K562 (cell line): ENCODE data around the gene MPDZ. TPM values are rescaled to one million over a fixed set of nuclear protein-coding genes. Genes with fewer than 3 reads are reported as not detected.

ENCODE experiments used
- ATAC-seq: fragments of 200-7000 bp; cut with Tn5 transposase; 3 replicates; pipeline ENCODE4 v1.9.1; 2020; ENCODE audit warnings: moderate library complexity
- BruUV-seq: library from RNA; stranded (reverse); fragments of 400-500 nt; replicated peaks from 2 replicates; lab custom pipeline; 2021; lab: Mats Ljungman, UMichigan
- CTCF ChIA-PET: fragments of 300-600 bp; formaldehyde crosslinking; extraction: SDS; loops from one replicate; lab custom pipeline; 2021; ENCODE audit warnings: low intra/inter-chr PET ratio; lab: Yijun Ruan, JAX
- POLR2A ChIA-PET: fragments of 300-600, 350-650 bp; sonication (Branson Sonifier 250); formaldehyde crosslinking; extraction: SDS; loops from one replicate; lab custom pipeline; 2021; ENCODE audit warnings: antibody characterized with exemption, inconsistent platforms; lab: Yijun Ruan, JAX
- DNase-seq, 4 experiments: peaks; one replicate each; pipeline versions ENCODE4 v3.0.0 to v3.0.0-alpha.2; 2011 to 2018; ENCODE audit warnings: low spot score in 3 of 4, mixed read lengths in 3 of 4; ENCODE audit errors: extremely low read depth in 1 of 4
- FAIRE-seq: peaks from 2 replicates; lab custom pipeline; 2011; peaks lifted over from hg19 to GRCh38; lab: Jason Lieb, UNC
- H2AFZ ChIP-seq: 2 replicates; pipeline ENCODE4 v1.6.0; 2011; ENCODE audit warnings: low read depth, low read length, control low read depth, inconsistent platforms
- H3K27ac ChIP-seq: fragments of 200-600 bp; 3 replicates; pipeline ENCODE4 v1.8.0; 2011; ENCODE audit warnings: low read depth, mild to moderate bottlenecking, control low read depth, inconsistent platforms, low read length, moderate library complexity, mixed read lengths; ENCODE audit errors: extremely low read depth
- H3K27me3 ChIP-seq, 2 experiments: fragments of 300-600 bp in 1 of 2; 2 replicates in 1 of 2; 3 replicates in 1 of 2; pipeline versions ENCODE4 v1.6.0 to v1.8.0; 2011; ENCODE audit warnings: inconsistent platforms in 2 of 2, low read length in 2 of 2, mild to moderate bottlenecking in 1 of 2, mixed read lengths in 1 of 2, moderate library complexity in 1 of 2; ENCODE audit not compliant: control insufficient read depth in 2 of 2, insufficient read depth in 2 of 2
- H3K36me3 ChIP-seq: fragments of 300-600 bp; 3 replicates; pipeline ENCODE4 v1.8.0; 2011; ENCODE audit warnings: mild to moderate bottlenecking, low read length, inconsistent platforms; ENCODE audit not compliant: control insufficient read depth, insufficient read depth
- H3K4me1 ChIP-seq, 2 experiments: fragments of 200-600 bp in 1 of 2; replicated peaks in 1 of 2; 2 replicates in 1 of 2; 3 replicates in 1 of 2; pipeline versions ENCODE4 v1.5.1 to v1.8.0; 2011; ENCODE audit warnings: inconsistent platforms in 2 of 2, low read length in 2 of 2, mild to moderate bottlenecking in 1 of 2, mixed read lengths in 1 of 2, moderate library complexity in 1 of 2; ENCODE audit not compliant: control insufficient read depth in 2 of 2, insufficient read depth in 2 of 2
- H3K4me2 ChIP-seq: 2 replicates; pipeline ENCODE4 v1.6.1; 2011; ENCODE audit warnings: low read length, control low read depth, inconsistent platforms, mixed read lengths; ENCODE audit not compliant: insufficient read depth
- H3K4me3 ChIP-seq: fragments of 200-600 bp; sonication (generic), shearing (Covaris generic); 2 replicates; pipeline ENCODE4 v1.5.1; 2016; ENCODE audit warnings: control low read depth, inconsistent platforms
- H3K79me2 ChIP-seq: fragments of 200-600 bp; 3 replicates; pipeline ENCODE4 v1.8.0; 2011; ENCODE audit warnings: low read length, inconsistent platforms; ENCODE audit not compliant: control insufficient read depth, insufficient read depth
- H3K9ac ChIP-seq, 2 experiments: 2 replicates each; pipeline versions ENCODE4 v1.6.0 to v1.6.1; 2011; ENCODE audit warnings: low read depth in 2 of 2, low read length in 2 of 2, control low read depth in 1 of 2, inconsistent platforms in 1 of 2, mild to moderate bottlenecking in 1 of 2, mixed read lengths in 1 of 2; ENCODE audit not compliant: insufficient read depth in 1 of 2
- H3K9me1 ChIP-seq: one replicate; pipeline ENCODE4 v1.6.0; 2011; ENCODE audit warnings: inconsistent platforms, mild to moderate bottlenecking, low read length, moderate library complexity; ENCODE audit not compliant: control insufficient read depth, insufficient read depth
- H3K9me3 ChIP-seq: replicated peaks from 2 replicates; pipeline ENCODE4 v1.5.1; 2011; ENCODE audit warnings: low read depth, low read length, inconsistent platforms; ENCODE audit not compliant: control insufficient read depth, insufficient read depth
- H4K20me1 ChIP-seq: replicated peaks from 2 replicates; pipeline ENCODE4 v1.6.1; 2011; ENCODE audit warnings: low read length, inconsistent platforms, mixed read lengths; ENCODE audit not compliant: control insufficient read depth, insufficient read depth
- GTF2F1 ChIP-seq: IDR thresholded peaks from 2 replicates; pipeline ENCODE4 v1.6.1; 2011; ENCODE audit warnings: low read depth, low read length, improper control_type of control experiment
- HDAC3 ChIP-seq: fragments of 450-650 bp; IDR thresholded peaks from 2 replicates; pipeline ENCODE4 v1.6.1; 2018; ENCODE audit warnings: borderline replicate concordance, mild to moderate bottlenecking, moderate library complexity; ENCODE audit not compliant: partially characterized antibody
- JUND ChIP-seq, 2 experiments: IDR thresholded peaks; 2 replicates in 1 of 2; 3 replicates in 1 of 2; pipeline ENCODE4 v1.6.1; 2011; ENCODE audit warnings: borderline replicate concordance in 2 of 2, low read depth in 2 of 2, low read length in 2 of 2, improper control_type of control experiment in 1 of 2, missing biosample characterization in 1 of 2, missing genetic modification characterization in 1 of 2, missing genetic modification reagents in 1 of 2
- POLR2AphosphoS5 ChIP-seq: IDR thresholded peaks from 2 replicates; pipeline ENCODE4 v1.6.1; 2011; ENCODE audit warnings: mild to moderate bottlenecking, low read depth, low read length, moderate library complexity; ENCODE audit not compliant: control insufficient read depth, insufficient read depth
- PTRF ChIP-seq: fragments of 450-650 bp; IDR thresholded peaks from 2 replicates; pipeline ENCODE4 v1.6.1; 2016; ENCODE audit warnings: mild to moderate bottlenecking, missing genetic modification characterization, missing compliant biosample characterization
- SMAD3 ChIP-seq: fragments of 450-650 bp; formaldehyde crosslinking; conservative IDR thresholded peaks from 2 replicates; pipeline ENCODE4 v1.4.0; 2020; ENCODE audit warnings: mild to moderate bottlenecking
- SNRNP70 ChIP-seq: fragments of 200-400 bp; formaldehyde crosslinking; optimal IDR thresholded peaks from 2 replicates; pipeline ENCODE3; 2017; ENCODE audit warnings: low read depth, low read length
- U2AF2 ChIP-seq: fragments of 200-400 bp; formaldehyde crosslinking; optimal IDR thresholded peaks from 2 replicates; pipeline ENCODE3; 2017; ENCODE audit warnings: low read depth, mild to moderate bottlenecking, low read length
- ZNF316 ChIP-seq: fragments of 450-650 bp; IDR thresholded peaks from 2 replicates; pipeline ENCODE4 v1.6.1; 2016
- WGBS: fragments of 100-300 bp; shearing (Covaris generic); methylation state at CpG from one replicate; pipeline ENCODE4 v1.1.6; 2016; ENCODE audit warnings: low coverage, mixed read lengths; ENCODE audit not compliant: insufficient coverage; ENCODE audit errors: missing lambda C conversion rate; 5-methylcytosine and 5-hydroxymethylcytosine counted together
- in situ Hi-C: fragments of 300-500 bp; cut with MboI; formaldehyde crosslinking; loops from 4 replicates; pipeline ENCODE4 v1.15.0; 2018; ENCODE audit warnings: inconsistent platforms, mixed read lengths
- intact Hi-C: fragments of 100-400 bp; cut with micrococcal nuclease; formaldehyde crosslinking; loops from 2 replicates; pipeline ENCODE4 v1.14.2; 2022
- polyA plus RNA-seq, 8 experiments: library from polyadenylated mRNA; depleted of rRNA in 4 of 8; stranded (reverse) in 5 of 8; unstranded in 3 of 8; fragments of >200 nt; fragmentation: Nextera tagmentation in 2 of 8; fragmentation: Illumina TruSeq in 1 of 8; extraction: Ambion mirVana in 2 of 8; extraction: Trizol in 1 of 8; gene quantifications; 2 replicates each; pipeline versions ENCODE4 v1.2.1 to v1.2.3, GENCODE V29; 2011 to 2014; ENCODE audit warnings: inconsistent platforms in 1 of 8, missing spikeins in 1 of 8
- total RNA-seq, 7 experiments: library from RNA; depleted of rRNA in 6 of 7; stranded (reverse); fragments of >200 nt in 6 of 7; fragmentation: Illumina TruSeq in 2 of 7; extraction: Trizol in 2 of 7; gene quantifications; 2 replicates each; pipeline versions ENCODE4 v1.2.1 to v1.2.3, GENCODE V29; 2011 to 2021; ENCODE audit warnings: low replicate concordance in 1 of 7
- TF ChIP-seq, protein P1 (sequence below): sonication (generic); formaldehyde crosslinking; IDR thresholded peaks from 2 replicates; pipeline ENCODE4 v1.8.0; 2022; ENCODE audit warnings: mild to moderate bottlenecking, low read depth, missing genetic modification reagents
- TF ChIP-seq, protein P2 (sequence below): sonication (generic); formaldehyde crosslinking; IDR thresholded peaks from 2 replicates; pipeline ENCODE4 v1.8.1; 2023; ENCODE audit warnings: mild to moderate bottlenecking, missing genetic modification reagents

MPDZ gene
- total and polyA plus RNA-seq, 9 of the 15 experiments (the other 6 are each of a cell fraction or from before 2014, with no cell fraction given), result 3.9 to 13.2 (median 5.7) TPM

DNA sequence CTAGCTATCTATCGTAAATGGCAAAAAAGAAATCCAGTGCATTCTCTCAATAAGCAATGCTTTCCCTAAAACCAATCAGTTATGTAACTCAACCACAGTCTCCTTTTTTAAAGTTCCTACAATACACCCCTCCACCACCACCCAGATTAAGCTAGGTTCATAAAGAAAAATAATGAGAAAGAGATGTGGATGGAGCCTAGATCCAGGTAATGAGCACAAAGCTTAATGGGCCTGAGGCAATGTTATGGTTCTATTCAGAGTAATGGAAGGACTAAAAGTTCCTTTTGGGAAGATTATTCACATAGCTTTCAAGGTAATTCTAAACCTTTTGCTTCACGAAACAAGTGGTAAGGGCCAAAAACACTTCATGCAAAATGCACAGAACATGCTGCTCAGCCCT, 113.5 kb downstream of the MPDZ start:
- FAIRE-seq (no peak), ATAC-seq (no peak), DNase-seq (no peak)
- ChIA-PET POLR2A (no interaction called here), CTCF (no interaction called here)
- H3K9me3 ChIP-seq, result no peaks in the 10 kb centered on the region
- no peaks in the 10 kb centered on the region for H3K36me3 ChIP-seq
- H3K4me2 ChIP-seq, result no peak overlapping the region
- H3K9ac ChIP-seq, result no peak overlapping the region
- no peaks in the 10 kb centered on the region for H3K79me2 ChIP-seq
- H3K4me3 ChIP-seq, result no peak overlapping the region
- intact Hi-C loops, result no loop called here
- BruUV-seq, result no TSS peak
- no peak overlapping the region for H3K27ac ChIP-seq
- no peaks in the 10 kb centered on the region for H3K27me3 ChIP-seq
- in situ Hi-C loops, result no loop called here
- TF ChIP-seq SNRNP70 (no peak), PTRF (tag) (no peak), U2AF2 (no peak), ZNF316 (no peak), SMAD3 (no peak), JUND (IDR thresholded peaks at IDR 0.05; ENCODE audit: borderline replicate concordance, low read depth, low read length) (no peak), JUND (tag; IDR thresholded peaks at IDR 0.05; ENCODE audit: borderline replicate concordance, low read depth, low read length) (no peak), POLR2AphosphoS5 (no peak), GTF2F1 (no peak), HDAC3 (no peak)
- TF ChIP-seq, protein P1, sequence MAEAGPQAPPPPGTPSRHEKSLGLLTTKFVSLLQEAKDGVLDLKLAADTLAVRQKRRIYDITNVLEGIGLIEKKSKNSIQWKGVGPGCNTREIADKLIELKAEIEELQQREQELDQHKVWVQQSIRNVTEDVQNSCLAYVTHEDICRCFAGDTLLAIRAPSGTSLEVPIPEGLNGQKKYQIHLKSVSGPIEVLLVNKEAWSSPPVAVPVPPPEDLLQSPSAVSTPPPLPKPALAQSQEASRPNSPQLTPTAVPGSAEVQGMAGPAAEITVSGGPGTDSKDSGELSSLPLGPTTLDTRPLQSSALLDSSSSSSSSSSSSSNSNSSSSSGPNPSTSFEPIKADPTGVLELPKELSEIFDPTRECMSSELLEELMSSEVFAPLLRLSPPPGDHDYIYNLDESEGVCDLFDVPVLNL (CRISPR knock-in tag), result no peak
- TF ChIP-seq, protein P2, sequence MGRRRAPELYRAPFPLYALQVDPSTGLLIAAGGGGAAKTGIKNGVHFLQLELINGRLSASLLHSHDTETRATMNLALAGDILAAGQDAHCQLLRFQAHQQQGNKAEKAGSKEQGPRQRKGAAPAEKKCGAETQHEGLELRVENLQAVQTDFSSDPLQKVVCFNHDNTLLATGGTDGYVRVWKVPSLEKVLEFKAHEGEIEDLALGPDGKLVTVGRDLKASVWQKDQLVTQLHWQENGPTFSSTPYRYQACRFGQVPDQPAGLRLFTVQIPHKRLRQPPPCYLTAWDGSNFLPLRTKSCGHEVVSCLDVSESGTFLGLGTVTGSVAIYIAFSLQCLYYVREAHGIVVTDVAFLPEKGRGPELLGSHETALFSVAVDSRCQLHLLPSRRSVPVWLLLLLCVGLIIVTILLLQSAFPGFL (CRISPR knock-in tag), result no peak
- no peak overlapping the region for H2AFZ ChIP-seq
- H3K4me1 ChIP-seq, result no peaks in the 10 kb centered on the region
- no peaks in the 10 kb centered on the region for H3K9me1 ChIP-seq
- no peaks in the 10 kb centered on the region for H4K20me1 ChIP-seq
- 43% methylated on average over 2 of the region's 2 CpGs for WGBS
